KOPT-K1 (cell line): ENCODE results near the gene CDH4.

ENCODE experiments used
- H3K27ac ChIP-seq: fragments of 200-600 bp; sonication (generic); 2 replicates; pipeline ENCODE4 v1.5.1; 2016; ENCODE audit warnings: antibody characterized with exemption, mild to moderate bottlenecking, low read depth, low read length; ENCODE audit not compliant: poor library complexity, severe bottlenecking
- H3K36me3 ChIP-seq: fragments of 200-600 bp; sonication (generic); 2 replicates; pipeline ENCODE4 v1.5.1; 2017; ENCODE audit warnings: antibody characterized with exemption, mild to moderate bottlenecking, low read length, moderate library complexity; ENCODE audit not compliant: insufficient read depth
- H3K9me3 ChIP-seq: fragments of 200-600 bp; sonication (generic); 2 replicates; pipeline ENCODE4 v1.5.1; 2017; ENCODE audit warnings: antibody characterized with exemption, low read length, mild to moderate bottlenecking; ENCODE audit not compliant: insufficient read depth, poor library complexity, severe bottlenecking

The CDH4 gene

GRCh38 chr20:61871160-61871559 lies 619.1 kb downstream of the CDH4 start:
- H3K36me3 ChIP-seq = no peaks in the 10 kb centered on the region
- no peak overlapping the region for H3K27ac ChIP-seq
- H3K9me3 ChIP-seq = no peaks in the 10 kb centered on the region

- Histone ChIP-seq H3K27ac (no peak overlapping the region), H3K9me3 (no peaks in the 10 kb centered on the region), H3K36me3 (no peaks in the 10 kb centered on the region)
These were observed 619.9 kb downstream of the CDH4 start for GRCh38 chr20:61871913-61872312.

GRCh38 chr20:61872371-61872900 lies 620.4 kb downstream of the CDH4 start:
- Histone ChIP-seq H3K9me3 (no peaks in the 10 kb centered on the region), H3K36me3 (no peaks in the 10 kb centered on the region), H3K27ac (no peak overlapping the region)

GRCh38 chr20:61873651-61874420 lies 621.8 kb downstream of the CDH4 start:
- Histone ChIP-seq H3K27ac (no peak overlapping the region), H3K36me3 (no peaks in the 10 kb centered on the region), H3K9me3 (no peaks in the 10 kb centered on the region)

- Histone ChIP-seq H3K27ac (no peak overlapping the region), H3K36me3 (no peaks in the 10 kb centered on the region), H3K9me3 (no peaks in the 10 kb centered on the region)
These were observed 622.5 kb downstream of the CDH4 start for GRCh38 chr20:61874421-61875068.

- Histone ChIP-seq H3K9me3 (no peaks in the 10 kb centered on the region), H3K27ac (no peak overlapping the region), H3K36me3 (no peaks in the 10 kb centered on the region)
These were observed 623.3 kb downstream of the CDH4 start for GRCh38 chr20:61875221-61875885.

- H3K9me3 ChIP-seq = no peaks in the 10 kb centered on the region
- no peaks in the 10 kb centered on the region for H3K36me3 ChIP-seq
- no peak overlapping the region for H3K27ac ChIP-seq
These were observed 623.9 kb downstream of the CDH4 start for GRCh38 chr20:61875996-61876395.

- Histone ChIP-seq H3K27ac (no peak overlapping the region), H3K9me3 (no peaks in the 10 kb centered on the region), H3K36me3 (no peaks in the 10 kb centered on the region)
These were observed 625.1 kb downstream of the CDH4 start for GRCh38 chr20:61876952-61877728.

- no peaks in the 10 kb centered on the region for H3K9me3 ChIP-seq
- H3K27ac ChIP-seq = no peak overlapping the region
These were observed 625.9 kb downstream of the CDH4 start for GRCh38 chr20:61877776-61878477.

GRCh38 chr20:61878478-61879302 lies 626.6 kb downstream of the CDH4 start:
- Histone ChIP-seq H3K36me3 (no peaks in the 10 kb centered on the region), H3K27ac (no peak overlapping the region), H3K9me3 (no peaks in the 10 kb centered on the region)

More at GRCh38 chr20:61877776-61878477, 625.9 kb downstream of the CDH4 start:
- H3K36me3 ChIP-seq = no peaks in the 10 kb centered on the region

GRCh38 chr20:61879303-61879620 lies 627.2 kb downstream of the CDH4 start:
- Histone ChIP-seq H3K27ac (no peak overlapping the region), H3K9me3 (no peaks in the 10 kb centered on the region)

GRCh38 chr20:61879694-61880093 lies 627.6 kb downstream of the CDH4 start:
- Histone ChIP-seq H3K9me3 (no peaks in the 10 kb centered on the region), H3K36me3 (no peaks in the 10 kb centered on the region), H3K27ac (no peak overlapping the region)

More at GRCh38 chr20:61879303-61879620, 627.2 kb downstream of the CDH4 start:
- H3K36me3 ChIP-seq = no peaks in the 10 kb centered on the region

- H3K36me3 ChIP-seq = no peaks in the 10 kb centered on the region
- H3K27ac ChIP-seq = no peak overlapping the region
- H3K9me3 ChIP-seq = no peaks in the 10 kb centered on the region
These were observed 628.6 kb downstream of the CDH4 start for GRCh38 chr20:61880706-61881105.

- no peaks in the 10 kb centered on the region for H3K36me3 ChIP-seq
- no peak overlapping the region for H3K27ac ChIP-seq
- no peaks in the 10 kb centered on the region for H3K9me3 ChIP-seq
These were observed 629.4 kb downstream of the CDH4 start for GRCh38 chr20:61881416-61881815.
